Activated T-cell treated with anti-CD3 and anti-CD28 coated beads for 4 hours (primary cell): ENCODE measurements around the gene PDLIM5.

Experiments used
- DNase-seq: peaks from one replicate; pipeline ENCODE4 v3.0.0-alpha.2; 2020

PDLIM5 gene

DNA sequence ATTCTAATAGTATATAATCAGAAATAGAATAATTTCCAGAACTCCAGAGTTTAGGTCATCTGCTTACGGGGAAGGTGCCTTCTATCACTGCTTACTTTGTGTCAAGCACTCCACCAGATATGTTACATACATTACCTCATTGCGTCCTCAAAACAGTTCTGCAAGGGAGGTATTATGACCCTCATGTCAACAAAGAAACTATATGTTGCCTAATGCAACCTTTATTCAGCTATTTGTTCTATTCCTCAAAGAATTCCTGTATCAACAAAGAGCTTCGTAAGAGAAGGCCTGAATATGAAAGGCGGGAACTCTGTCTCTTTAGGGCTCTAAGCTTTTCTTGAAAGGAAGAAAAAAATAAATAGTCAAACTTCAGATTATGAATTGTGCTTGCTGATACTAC lies 114.7 kb downstream of the PDLIM5 start:
- no peak for DNase-seq

DNA sequence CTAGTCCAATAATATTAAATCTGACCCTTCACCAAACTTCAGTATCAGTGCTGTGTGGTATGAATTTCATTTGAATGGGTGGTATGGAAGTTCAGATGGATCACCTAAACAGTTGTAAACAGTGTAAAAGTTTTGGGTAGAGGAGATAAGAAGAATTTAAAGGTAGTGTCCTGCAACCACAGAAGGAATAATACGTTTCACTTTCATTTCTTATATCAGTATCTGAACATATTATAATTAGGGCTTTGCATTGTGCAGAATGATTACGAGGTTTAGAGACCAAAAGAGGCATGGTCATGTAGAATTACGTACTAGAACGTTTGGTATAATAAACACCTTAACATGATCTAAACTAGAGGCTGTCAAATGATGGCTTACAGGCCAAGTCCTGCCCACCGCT lies 116.1 kb downstream of the PDLIM5 start:
- no peak for DNase-seq

DNA sequence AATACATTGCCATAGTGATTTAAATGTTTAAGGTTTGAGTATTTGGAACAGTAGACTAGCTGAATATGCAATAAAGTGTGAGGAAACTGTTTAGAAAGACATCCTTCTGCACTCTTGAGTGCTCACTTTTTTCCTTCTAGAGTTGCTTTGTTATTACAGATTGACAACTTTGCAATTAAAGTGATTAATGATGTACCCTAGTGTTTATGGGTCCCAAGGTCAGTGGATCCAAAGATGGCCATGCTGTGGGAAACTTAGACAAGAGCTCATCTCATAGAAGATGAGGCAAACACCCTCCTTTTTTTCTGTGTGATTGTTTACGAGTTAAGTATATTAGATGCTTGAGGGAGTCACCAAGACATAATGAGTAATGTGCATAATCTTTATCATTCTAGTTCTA lies 118.8 kb downstream of the PDLIM5 start:
- no peak for DNase-seq

DNA sequence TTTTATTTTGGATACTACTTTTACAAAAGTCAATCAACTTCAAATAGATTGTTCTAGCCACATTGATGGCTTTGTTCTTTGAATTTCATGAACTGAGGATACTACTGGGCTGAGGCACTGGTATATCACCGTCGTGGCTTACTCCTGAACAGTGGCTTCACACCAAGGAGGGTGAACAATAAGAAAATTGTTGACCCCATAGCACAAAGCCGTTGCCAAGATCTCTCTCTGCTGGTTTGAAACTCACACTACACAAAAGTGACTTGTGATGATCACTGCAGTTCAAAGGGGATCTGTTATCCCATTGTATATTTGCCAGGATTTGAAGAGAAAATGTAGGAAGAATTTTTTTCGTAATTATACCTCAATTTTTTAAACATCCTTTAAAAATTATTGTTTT lies 119.6 kb downstream of the PDLIM5 start:
- no peak for DNase-seq

DNA sequence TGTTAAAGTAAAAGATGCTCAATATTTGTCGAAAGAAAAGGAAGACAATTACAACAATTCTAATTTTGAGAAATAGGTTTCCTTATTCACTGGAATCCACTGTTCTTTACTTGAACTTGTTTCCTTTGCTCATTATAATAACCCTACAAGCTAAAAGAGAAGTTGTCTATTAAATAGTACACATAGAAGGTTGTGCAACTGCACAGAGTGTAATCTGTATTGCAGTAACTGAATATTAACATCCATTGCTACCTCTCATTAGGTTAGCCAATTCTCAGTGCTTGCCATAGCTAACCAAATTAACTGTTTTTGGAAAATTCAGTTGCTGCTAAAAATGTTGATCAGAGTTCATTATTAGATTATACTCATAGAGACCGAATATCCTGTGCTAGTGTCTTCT lies 120.0 kb downstream of the PDLIM5 start:
- DNase-seq, result no peak

DNA sequence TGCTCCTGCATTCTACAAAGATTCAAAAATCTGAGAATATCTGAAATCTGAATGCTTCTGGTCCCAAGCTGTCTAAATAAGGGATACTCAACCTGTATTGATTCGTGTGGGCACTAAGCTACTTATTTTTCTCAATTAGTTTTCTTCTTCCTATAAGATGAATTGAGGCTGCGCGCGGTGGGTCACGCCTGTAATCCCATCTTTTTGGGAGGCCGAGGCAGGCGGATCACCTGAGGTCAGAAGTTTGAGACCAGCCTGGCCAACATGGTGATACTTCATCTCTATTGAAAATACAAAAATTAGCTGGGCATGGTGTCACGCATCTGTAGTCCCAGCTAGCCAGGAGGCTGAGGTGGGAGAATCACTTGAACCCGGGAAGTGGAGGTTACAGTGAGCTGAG lies 122.3 kb downstream of the PDLIM5 start:
- DNase-seq, result no peak

DNA sequence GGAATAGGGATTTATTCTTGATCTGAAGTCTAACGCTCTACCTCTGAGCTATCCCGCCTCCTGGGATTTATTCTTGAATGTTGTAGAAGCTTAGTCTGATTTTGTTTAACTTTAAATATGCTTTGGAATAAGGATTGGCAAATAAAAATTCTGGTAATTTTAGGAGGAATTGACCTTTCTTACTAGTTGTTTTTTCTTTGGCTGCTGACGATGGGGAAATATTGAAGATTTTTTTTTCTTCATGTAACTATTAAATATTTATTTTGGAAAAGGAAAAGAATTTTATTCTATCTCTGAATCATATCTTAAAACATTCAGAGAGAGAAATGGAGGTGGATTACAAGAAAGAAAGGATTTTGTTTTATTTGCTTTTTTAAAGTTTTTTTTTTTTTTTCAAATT lies 122.9 kb downstream of the PDLIM5 start:
- DNase-seq, result no peak

DNA sequence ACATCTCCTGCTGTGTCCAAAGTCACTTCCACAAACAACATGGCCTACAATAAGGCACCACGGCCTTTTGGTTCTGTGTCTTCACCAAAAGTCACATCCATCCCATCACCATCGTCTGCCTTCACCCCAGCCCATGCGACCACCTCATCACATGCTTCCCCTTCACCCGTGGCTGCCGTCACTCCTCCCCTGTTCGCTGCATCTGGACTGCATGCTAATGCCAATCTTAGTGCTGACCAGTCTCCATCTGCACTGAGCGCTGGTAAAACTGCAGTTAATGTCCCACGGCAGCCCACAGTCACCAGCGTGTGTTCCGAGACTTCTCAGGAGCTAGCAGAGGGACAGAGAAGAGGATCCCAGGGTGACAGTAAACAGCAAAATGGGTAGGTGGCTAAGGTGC lies 123.9 kb downstream of the PDLIM5 start:
- DNase-seq, result no peak

DNA sequence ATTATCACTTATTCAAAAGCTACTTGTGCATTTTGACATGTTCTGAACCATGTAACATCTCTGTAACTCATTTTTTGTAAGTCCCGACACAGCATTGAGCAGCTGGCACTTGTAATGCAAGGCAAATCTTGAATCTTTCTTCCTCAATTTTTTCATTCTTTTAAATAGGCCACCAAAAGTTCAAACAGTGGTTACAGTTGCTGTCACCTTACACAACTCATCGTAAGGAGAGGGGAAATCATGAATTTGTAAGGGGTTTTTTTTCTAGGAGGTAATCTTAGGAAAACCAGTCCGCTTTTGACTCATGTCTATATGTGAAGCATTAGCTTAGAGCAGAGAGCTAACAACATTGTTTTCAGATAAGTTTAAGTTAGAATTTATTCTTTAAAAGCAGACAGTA lies 124.5 kb downstream of the PDLIM5 start:
- DNase-seq, result no peak

DNA sequence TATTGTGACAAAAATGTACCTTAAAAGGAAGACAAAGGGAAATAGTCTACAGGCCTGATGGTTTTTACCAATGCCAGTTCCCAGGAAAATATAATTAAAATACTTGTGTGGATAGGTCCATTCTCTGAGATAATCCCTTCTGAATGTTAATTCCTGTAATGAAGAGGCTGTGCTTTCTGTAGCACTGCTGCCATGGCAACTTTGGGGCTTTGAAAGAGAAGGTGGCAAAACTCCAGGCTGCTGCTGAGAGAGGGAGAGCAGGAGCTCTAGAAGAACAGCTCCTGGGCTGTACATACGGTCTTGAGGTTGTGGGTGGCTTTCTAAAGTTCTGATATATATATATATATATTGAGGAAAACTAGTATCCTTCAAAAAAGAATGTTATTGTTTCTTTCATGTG lies 125.4 kb downstream of the PDLIM5 start:
- no peak for DNase-seq

DNA sequence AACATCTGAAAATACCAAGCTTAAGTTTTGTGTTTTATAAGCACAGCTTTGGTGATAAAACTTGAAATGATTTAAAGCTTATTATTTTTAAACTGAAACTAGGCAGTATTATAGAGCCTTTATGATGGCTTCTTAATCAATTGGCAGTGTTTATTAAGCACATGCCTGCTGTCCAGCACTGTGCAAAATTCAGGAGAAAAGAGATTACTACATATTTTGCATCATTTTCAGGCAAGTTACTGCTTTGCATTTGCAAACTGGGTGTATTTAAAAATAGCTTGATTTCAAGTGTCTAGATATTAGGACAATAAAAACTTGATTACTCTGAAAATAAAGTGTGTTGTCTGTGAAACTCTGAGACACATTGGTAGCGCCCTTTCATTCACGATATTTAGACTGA lies 126.5 kb downstream of the PDLIM5 start:
- DNase-seq, result no peak

DNA sequence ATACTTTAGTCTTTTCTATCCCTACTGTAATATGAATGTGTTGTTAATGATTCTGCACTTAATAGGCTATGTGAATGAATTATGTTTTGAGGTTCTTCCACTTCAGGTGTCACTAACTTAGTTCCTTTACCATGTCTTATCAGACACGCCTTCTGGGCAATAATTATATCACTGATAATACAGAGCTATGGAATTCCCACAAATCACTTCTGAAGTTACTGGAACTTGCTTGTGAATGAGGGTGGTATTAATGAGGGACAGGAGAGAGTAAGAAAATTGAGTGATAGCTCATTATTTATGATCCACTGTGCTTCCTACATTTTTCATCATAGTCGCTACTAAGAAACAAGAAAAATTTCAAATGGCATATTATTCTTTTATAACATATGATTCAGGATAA lies 130.0 kb downstream of the PDLIM5 start:
- no peak for DNase-seq

DNA sequence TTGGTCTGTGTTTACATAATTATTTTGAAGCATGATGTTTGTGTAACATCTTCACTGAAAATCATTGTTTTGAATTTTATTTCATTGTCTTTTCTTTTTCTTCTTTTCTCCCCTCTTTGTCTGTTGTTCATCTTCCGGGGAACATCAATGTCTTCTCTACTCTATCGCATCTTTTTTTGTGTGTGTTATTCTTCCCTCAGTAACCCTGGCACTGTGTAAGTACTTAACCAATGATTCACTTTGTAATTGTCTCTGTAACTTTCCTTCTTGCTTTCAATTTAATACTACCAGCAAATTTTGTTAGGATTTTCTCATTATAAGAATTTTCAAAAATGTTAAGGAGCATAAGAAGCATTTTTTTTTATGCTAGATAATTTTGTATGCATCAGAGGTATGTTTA lies 130.8 kb downstream of the PDLIM5 start:
- DNase-seq, result no peak

DNA sequence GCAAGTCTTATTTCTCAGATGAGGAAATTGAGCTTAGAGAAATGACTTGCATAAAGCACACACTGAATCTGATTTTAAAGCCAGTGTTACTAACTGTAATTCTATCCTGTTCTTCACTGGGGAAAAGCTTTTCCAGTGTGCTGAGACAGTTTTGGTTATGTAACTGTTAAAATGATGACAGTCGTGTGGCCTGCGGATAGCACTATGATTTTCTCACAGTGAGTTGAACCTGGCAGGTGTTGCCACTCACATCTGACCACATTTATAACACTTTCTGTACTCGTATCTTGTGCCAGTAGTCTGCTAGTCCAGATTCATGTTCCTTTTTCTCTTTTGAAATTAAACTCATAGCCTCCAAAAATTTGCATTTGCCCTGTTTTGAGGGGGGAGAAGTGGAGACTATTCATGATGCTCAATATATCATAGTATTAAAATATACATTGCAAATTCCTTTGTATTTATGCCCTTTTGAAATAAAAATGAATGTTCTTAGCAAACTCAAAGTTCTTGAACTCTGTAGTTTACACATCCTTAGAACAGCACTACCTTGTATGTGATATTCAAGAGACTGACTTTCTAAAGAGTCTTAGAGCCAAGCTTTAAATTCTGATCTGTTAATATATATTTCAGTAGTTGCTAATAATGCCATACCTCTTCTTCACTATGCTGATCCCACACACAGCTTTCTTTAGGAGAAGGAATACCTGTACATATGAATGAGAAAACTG lies 132.3 kb downstream of the PDLIM5 start:
- DNase-seq, result no peak

DNA sequence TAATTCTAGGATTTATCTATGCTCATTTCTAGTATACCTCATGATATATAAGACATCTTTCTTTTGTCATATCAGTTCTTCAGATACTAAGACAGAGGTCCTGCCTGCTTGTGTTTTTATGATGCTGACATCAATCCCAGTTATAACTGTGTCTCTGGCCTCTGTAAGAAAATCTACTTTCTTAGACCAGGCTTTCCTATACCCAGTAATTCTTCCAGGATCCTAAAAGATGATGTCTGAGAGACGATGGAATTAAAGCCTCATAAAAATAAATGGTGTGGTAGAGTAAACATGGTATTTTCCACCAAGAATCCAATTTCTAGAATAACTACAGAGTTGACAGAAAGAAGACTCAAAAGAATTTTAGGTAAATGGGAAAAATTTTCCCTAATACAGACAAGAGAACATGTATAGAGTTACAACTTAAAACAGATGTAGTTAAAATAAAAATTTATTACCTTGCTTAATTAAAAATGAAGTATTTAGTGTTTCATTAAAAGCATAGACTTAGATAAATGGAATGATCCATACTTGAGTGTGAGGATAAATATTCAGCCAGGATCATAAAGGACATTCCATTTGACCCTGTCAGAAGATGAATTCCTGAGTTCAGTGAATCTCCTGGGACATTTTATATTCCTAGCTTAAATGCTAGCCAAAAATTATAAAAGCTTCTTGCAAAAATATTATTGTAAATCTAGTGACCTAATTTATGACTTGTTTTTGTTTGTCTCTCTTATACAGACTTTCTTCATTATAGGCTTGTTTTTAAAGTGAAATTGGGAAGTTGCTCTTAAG lies 137.4 kb downstream of the PDLIM5 start:
- no peak for DNase-seq

DNA sequence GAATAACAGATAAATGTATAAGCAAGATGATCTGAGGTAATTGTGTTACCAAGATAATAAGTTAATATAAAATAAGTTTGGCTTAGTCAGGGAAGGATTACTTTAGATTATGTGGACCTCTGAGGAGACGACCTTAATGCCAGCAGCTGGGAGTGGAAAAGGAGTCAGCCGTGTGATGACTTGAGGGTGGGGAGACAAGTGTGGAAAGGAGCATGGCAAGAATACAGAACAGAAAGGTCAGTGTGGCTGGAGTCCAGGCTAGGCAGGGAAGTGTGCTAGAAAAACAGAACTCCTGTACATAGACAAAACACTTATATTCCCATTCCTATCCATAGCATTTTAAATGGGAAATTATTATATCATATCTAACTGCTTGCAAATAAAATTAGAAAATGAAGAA lies 138.8 kb downstream of the PDLIM5 start:
- no peak for DNase-seq

DNA sequence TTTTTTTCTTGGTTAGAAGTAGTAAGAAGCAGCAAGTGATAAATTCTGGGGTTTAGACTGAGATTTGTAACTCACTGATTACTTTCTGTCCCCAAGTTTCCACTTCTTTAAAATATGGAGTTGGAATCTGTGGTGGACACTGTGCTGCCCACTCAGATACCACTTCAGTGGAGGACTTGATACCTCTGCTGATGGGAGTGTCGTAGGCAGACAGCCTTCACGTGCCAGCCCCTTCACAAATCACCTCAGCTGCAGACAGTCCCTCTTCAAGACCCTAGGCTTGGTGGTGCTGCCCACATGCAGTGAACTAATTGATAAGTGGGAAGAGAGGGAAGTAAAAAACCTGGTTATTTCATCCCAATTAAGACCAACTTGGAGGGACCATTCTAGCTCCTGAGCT lies 139.5 kb downstream of the PDLIM5 start:
- DNase-seq, result no peak

DNA sequence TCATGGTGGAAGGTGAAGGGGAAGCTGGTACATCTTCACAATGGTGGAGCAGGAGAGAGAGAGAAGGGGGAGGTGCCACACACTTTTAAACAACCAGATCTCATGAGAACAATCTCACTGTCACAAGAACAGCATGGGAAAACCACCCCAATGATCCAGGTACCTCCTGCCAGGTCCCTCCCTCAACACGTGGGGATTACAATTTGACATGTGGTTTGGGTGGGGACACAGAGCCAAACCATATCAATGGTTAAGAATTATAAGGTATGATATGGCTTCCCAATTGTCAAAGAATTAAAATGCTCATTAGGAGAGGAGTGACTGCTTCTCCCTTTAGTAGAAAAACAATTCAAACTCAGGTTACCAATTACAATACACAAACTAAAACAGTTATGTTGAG lies 143.3 kb downstream of the PDLIM5 start:
- no peak for DNase-seq

DNA sequence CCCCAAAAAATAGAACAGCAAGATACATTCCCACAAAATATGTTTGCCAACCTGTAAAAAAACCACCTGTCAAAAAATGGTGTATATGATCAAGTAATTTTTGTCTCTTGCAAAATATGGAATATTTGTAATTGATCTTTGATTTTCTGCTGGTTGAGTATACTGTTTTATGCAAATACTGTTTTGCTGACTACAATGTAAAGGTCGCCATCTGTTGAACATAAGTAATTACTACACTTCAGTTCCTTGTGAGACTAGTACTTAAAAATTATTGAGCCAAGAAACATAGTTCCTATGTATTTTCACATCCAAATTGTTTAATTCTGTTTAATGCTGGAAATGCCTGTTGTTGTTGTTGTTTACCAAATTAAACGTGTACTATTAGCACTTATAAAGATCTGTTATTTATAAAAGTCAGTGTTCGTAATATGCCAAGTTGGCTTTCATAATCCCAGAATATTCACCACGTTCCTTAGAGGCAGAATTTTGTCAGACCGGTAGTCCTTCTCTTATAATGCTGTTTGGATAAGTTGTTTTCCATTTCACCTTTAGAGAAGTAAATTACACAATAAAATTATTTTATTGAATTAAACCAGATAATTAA lies 144.2 kb downstream of the PDLIM5 start:
- DNase-seq, result no peak

DNA sequence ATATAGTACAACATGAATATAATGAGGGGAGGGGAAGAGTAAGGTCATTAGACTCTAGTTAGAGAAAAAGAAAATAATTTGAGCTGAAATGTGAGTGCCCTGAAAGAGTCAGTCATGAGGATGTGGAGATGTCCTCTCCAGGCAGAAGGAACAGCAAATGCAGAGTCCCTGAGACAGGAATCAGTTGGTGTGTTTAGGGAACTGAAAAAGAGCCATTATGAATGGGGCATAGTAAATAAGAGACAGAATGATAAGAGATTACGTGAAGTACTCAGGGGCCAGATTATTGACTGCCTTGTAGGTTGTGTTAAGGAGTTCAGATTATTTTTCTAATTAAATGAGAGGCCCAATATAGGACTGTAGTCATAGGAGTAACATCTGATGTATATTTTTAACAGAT lies 147.0 kb downstream of the PDLIM5 start:
- DNase-seq, result no peak

DNA sequence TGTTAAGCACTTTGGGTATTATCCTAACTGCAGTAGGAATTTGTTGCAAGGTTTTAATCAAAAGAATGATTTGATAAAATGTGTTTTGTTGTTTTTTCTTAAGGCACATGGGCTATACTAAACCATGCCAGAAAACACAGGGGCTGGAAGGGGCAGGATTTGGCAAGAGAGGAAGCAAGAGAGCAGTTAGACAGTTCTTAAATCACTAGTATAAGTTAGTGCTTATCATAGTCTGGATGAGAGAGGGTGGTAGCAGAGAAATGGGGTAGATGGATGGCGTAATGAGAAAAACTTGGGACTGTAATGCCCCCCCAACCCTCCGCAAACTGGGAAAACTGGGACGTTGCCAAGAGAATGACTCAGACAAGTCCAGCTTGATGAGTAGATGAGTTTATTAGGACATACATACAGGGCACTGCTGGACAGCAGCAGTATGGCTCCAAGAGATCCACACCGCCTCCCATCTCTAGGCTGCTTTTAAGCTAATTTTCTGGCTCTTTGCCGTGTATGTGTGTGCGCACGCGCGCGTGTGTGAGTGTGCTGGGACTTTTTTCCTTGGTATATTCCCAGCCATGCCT lies 151.5 kb downstream of the PDLIM5 start:
- no peak for DNase-seq

DNA sequence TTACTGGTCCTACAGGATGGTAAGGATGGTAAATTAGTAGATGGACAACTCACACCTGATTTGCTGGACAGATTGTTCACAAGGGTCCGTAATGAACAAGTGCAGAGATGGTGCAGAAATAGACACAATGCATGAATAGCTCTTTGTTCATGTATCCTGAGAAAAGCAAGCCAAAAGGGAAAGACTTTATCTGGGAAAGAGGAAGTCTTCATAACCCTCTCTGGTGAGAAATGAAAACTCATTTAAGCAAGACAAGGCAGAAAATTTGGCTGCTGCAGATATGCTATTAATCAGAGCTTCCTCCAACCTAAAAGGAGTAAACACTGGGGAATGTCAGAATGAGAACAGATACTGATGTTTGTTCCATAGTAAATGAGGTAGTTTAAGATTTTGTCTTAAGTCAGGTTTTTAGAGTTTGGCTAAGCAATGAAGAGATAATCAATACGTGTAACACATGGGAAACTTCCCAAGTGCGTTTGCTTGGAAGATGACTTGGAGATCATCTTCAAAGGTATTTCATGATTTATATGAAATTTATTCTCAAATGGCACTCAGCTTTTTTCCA lies 153.6 kb downstream of the PDLIM5 start:
- DNase-seq, result no peak

DNA sequence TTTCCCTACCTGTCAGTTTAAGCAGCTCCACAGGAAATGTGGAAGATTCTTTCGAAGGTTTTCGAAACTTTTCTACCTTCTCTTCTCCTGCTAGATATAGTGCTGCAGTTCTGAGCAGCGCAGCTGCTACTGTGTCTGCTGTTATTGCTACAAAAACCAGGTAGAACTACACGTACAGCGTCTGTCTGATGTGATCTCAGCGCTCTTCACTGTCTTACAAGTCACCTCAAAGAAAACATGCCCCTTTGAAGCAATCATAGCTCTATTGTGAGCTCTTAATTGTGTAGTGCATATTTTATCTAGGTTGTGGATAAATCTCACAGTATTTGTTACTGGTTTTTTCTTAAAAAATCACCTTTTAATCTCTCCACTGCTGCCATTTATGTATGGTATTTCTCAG lies 158.4 kb downstream of the PDLIM5 start:
- no peak for DNase-seq

DNA sequence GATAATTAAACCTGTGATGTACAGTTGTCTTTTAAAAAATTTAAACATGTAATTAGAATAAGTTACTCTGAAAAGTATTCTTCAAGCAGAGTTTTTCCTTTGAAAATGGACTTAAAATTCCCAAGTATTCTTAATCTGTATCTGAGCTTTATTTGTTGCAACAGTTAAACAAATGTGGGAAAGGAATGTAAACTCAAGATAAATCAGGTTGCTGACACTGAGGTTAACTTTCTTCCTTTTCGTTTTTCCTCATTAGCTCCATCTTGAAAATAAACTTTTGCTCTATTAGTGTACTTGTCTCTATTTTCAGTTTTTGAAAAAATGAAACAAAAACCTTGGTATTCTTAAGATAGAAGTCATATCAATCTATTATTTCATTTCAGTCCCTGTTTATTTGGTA lies 161.5 kb downstream of the PDLIM5 start:
- DNase-seq, result no peak
